Measurements from ENCODE around the gene DUSP6. TPM values are rescaled to one million over a fixed set of nuclear protein-coding genes. Genes with fewer than 3 reads are reported as not detected.

DUSP6 gene
- total and polyA plus RNA-seq, 2 donors (not counting 1 experiment from before 2014, with no cell fraction given), result 3.2 to 42.2 TPM

- intact Hi-C loops (cut with micrococcal nuclease), result no loop called here
- CTCF ChIA-PET, result no interaction called here
- H3K4me2 ChIP-seq (replicated peaks; ENCODE audit: low read depth, low read length, poor library complexity, severe bottlenecking), result no peak overlapping the region
Measured at GRCh38 chr12:89395712-89396111, 43.4 kb upstream of the DUSP6 start.

GRCh38 chr12:89393551-89394121 is 41.3 kb upstream of the DUSP6 start:
- H4K20me1 ChIP-seq (ENCODE audit: control insufficient read depth, insufficient read depth, low read length, poor library complexity, severe bottlenecking), result no peaks in the 10 kb centered on the region
- intact Hi-C loops (cut with micrococcal nuclease), result no loop called here
- H3K9me3 Mint-ChIP-seq (ENCODE audit: insufficient read depth), result no peaks in the 10 kb centered on the region
- H3K27me3 Mint-ChIP-seq, result no peaks in the 10 kb centered on the region
- TF ChIP-seq EZH2 (IDR thresholded peaks at IDR 0.05; ENCODE audit: borderline replicate concordance, insufficient read depth, low read depth, low read length, poor library complexity, severe bottlenecking), result no peak
- no peak for TF ChIP-seq CTCF (IDR thresholded peaks at IDR 0.05)
- no peaks in the 10 kb centered on the region for H3K9me3 ChIP-seq (ENCODE audit: control extremely low read depth in 1 of 3, control insufficient read depth in 2 of 3, insufficient read depth in 1 of 3, low read length in 2 of 3)
- no peak overlapping the region for H3K27ac Mint-ChIP-seq
- ATAC-seq (ENCODE audit: low read depth) (no peak), DNase-seq (no peak)
- H3K4me2 ChIP-seq (replicated peaks; ENCODE audit: low read depth, low read length, poor library complexity, severe bottlenecking), result no peak overlapping the region
- H2AFZ ChIP-seq (ENCODE audit: insufficient read depth, low read depth, low read length, poor library complexity, severe bottlenecking), result no peak overlapping the region
- H3K4me1 ChIP-seq (ENCODE audit: control insufficient read depth in 2 of 2, insufficient read depth in 2 of 2, low read length in 2 of 2), result peaks cover 10 to 11% of the 10 kb centered on the region in 2 donors
- H3K79me2 ChIP-seq (ENCODE audit: control insufficient read depth, insufficient read depth, low read length), result no peaks in the 10 kb centered on the region
- peaks cover 16% of the 10 kb centered on the region for H3K4me1 Mint-ChIP-seq
- H3K27ac ChIP-seq (ENCODE audit: low read length in 2 of 2), result no peak overlapping the region
- no peak overlapping the region for H3K9ac ChIP-seq (ENCODE audit: low read length)
- no peak overlapping the region for H3K4me3 ChIP-seq (ENCODE audit: control extremely low read depth in 1 of 5, extremely low read depth in 1 of 5, insufficient read depth in 1 of 5, low read depth in 2 of 5, low read length in 4 of 5)
- no peaks in the 10 kb centered on the region for H3K27me3 ChIP-seq (replicated peaks in 1 of 4; ENCODE audit: control extremely low read depth in 1 of 4, control insufficient read depth in 3 of 4, insufficient read depth in 4 of 4, low read length in 3 of 4)
- H3K36me3 ChIP-seq (replicated peaks in 1 of 2; ENCODE audit: control extremely low read depth in 1 of 2, control insufficient read depth in 1 of 2, extremely low read depth in 1 of 2, insufficient read depth in 2 of 2, low read length in 1 of 2), result no peaks in the 10 kb centered on the region
- no CpG with 5 or more reads among the region's 3 CpGs for WGBS (ENCODE audit: insufficient coverage)
- POLR2A ChIA-PET, result no interaction called here
- CTCF ChIA-PET, result no interaction called here
- no peak overlapping the region for H3K4me3 Mint-ChIP-seq

More at GRCh38 chr12:89395712-89396111, 43.4 kb upstream of the DUSP6 start:
- no peak overlapping the region for H3K4me3 ChIP-seq (ENCODE audit: control extremely low read depth in 1 of 5, extremely low read depth in 1 of 5, insufficient read depth in 1 of 5, low read depth in 2 of 5, low read length in 4 of 5)
- no peak for ATAC-seq (ENCODE audit: low read depth)
- H3K9ac ChIP-seq (ENCODE audit: low read length), result no peak overlapping the region
- Mint-ChIP-seq H3K4me3 (no peak overlapping the region), H3K4me1 (peaks cover 7% of the 10 kb centered on the region), H3K9me3 (ENCODE audit: insufficient read depth) (no peaks in the 10 kb centered on the region), H3K27me3 (no peaks in the 10 kb centered on the region), H3K27ac (no peak overlapping the region)
- POLR2A ChIA-PET, result no interaction called here
- TF ChIP-seq CTCF (IDR thresholded peaks at IDR 0.05) (no peak), EZH2 (IDR thresholded peaks at IDR 0.05; ENCODE audit: borderline replicate concordance, insufficient read depth, low read depth, low read length, poor library complexity, severe bottlenecking) (no peak)
- no peaks in the 10 kb centered on the region for H3K79me2 ChIP-seq (ENCODE audit: control insufficient read depth, insufficient read depth, low read length)
- 100% methylated on average over 1 of the region's 4 CpGs for WGBS (ENCODE audit: insufficient coverage)
- H3K4me1 ChIP-seq (ENCODE audit: control insufficient read depth in 2 of 2, insufficient read depth in 2 of 2, low read length in 2 of 2), result peaks cover 0 to under 1% of the 10 kb centered on the region in 2 donors
- no peak overlapping the region for H3K27ac ChIP-seq (ENCODE audit: low read length in 2 of 2)
- H3K9me3 ChIP-seq (ENCODE audit: control extremely low read depth in 1 of 3, control insufficient read depth in 2 of 3, insufficient read depth in 1 of 3, low read length in 2 of 3), result no peaks in the 10 kb centered on the region
- no peak overlapping the region for H2AFZ ChIP-seq (ENCODE audit: insufficient read depth, low read depth, low read length, poor library complexity, severe bottlenecking)
- no peaks in the 10 kb centered on the region for H3K27me3 ChIP-seq (replicated peaks in 1 of 4; ENCODE audit: control extremely low read depth in 1 of 4, control insufficient read depth in 3 of 4, insufficient read depth in 4 of 4, low read length in 3 of 4)
- H3K36me3 ChIP-seq (replicated peaks in 1 of 2; ENCODE audit: control extremely low read depth in 1 of 2, control insufficient read depth in 1 of 2, extremely low read depth in 1 of 2, insufficient read depth in 2 of 2, low read length in 1 of 2), result no peaks in the 10 kb centered on the region
- H4K20me1 ChIP-seq (ENCODE audit: control insufficient read depth, insufficient read depth, low read length, poor library complexity, severe bottlenecking), result no peaks in the 10 kb centered on the region
- no peak for DNase-seq
